Subcutaneous adipose tissue (tissue), 4 donors: ENCODE measurements around the gene PEX10. TPM values are rescaled to one million over a fixed set of nuclear protein-coding genes. Genes with fewer than 3 reads are reported as not detected.

Experiments
- CTCF ChIP-seq: fragments of 450-650 bp; IDR thresholded peaks from one replicate; pipeline ENCODE4 v1.5.1; 2016; ENCODE audit warnings: low read depth, mild to moderate bottlenecking, control low read depth, antibody characterized with exemption, moderate library complexity
- total RNA-seq, 4 donors: library from RNA; depleted of rRNA; stranded (reverse); fragments of >200 nt; gene quantifications; one replicate each; pipeline ENCODE4 v1.1.0, GENCODE V29; 2016

The PEX10 gene
- total RNA-seq, 4 donors from 2014 or later: 16.0 to 45.0 (median 27.3) TPM

DNA sequence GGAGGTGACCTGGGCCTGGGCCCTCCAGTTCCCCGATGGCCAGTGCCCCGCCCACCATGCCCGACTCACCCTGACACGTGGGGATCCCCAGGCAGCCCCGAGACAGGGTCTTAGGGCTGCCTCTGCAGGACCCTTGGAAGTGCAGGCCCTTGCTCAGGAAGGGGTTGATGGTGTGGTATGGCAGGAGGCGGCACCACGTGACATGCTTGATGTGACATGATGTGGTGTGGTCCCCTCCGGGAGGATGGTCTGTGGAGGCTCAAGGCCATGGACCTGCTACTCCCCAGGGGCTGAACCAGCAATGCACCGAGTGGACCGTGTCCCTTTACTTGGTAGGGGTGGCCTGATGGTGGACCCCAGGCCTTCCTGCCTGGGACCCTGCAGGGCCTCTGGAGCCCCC, 41.9 kb upstream of the PEX10 start:
- TF ChIP-seq CTCF: no peak

DNA sequence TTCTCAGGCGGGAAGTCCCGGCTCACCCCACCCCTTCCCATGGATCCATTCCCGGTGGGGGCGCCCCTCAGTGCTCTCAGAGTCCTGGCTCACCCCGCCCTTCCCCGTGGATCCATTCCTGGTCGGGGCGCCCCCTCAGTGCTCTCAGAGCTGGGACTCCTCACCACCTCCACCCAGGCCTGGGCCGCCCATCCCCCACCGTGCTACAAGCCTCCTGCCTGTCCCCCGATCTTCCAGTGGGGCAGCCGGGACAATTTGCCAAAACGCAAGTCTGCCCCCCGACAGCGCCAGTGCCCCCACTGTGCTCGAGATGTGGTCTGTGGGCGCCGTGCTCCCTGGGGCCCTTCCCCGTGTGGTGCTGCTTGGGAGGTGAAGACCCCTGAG, 40.6 kb upstream of the PEX10 start:
- no peak for TF ChIP-seq CTCF

DNA sequence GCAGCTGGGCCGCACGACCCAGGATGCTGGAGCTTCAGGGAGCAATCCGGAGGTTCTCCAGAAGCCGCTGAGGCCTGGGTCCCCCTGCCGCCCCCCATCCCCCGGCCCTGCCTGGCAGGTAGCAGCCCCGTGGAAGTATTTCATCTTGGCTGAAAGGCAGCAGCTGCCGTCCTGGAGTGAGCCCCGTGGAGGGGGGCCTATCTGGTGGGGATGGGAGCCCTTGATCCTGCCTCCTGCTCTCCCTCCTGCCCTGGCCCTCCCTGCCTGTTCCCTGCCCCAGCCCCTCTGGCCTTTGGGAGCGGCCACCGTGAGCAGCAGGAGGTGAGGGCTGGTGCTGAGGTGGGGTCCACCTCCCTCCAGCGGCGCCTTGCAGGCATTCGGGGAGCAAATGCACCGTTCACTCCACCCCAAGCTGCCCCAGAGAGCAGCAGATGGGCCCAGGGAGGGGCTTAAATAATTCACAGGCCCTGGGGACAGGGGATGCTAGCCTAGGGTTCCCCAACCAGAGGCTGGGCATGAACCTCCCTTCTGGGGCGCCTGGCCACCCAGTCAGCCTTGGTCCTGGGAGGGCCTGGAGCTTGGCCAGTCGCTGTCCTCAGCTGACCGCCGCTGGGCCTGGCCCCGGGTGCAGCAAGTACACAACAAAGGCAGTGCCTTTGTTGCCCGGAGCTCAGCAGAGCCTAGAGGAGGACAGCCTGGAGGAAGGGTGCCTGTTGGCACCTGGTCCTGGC, 40.0 kb upstream of the PEX10 start:
- TF ChIP-seq CTCF: no peak

GRCh38 chr1:2451741-2452140, 39.4 kb upstream of the PEX10 start:
- no peak for TF ChIP-seq CTCF

DNA sequence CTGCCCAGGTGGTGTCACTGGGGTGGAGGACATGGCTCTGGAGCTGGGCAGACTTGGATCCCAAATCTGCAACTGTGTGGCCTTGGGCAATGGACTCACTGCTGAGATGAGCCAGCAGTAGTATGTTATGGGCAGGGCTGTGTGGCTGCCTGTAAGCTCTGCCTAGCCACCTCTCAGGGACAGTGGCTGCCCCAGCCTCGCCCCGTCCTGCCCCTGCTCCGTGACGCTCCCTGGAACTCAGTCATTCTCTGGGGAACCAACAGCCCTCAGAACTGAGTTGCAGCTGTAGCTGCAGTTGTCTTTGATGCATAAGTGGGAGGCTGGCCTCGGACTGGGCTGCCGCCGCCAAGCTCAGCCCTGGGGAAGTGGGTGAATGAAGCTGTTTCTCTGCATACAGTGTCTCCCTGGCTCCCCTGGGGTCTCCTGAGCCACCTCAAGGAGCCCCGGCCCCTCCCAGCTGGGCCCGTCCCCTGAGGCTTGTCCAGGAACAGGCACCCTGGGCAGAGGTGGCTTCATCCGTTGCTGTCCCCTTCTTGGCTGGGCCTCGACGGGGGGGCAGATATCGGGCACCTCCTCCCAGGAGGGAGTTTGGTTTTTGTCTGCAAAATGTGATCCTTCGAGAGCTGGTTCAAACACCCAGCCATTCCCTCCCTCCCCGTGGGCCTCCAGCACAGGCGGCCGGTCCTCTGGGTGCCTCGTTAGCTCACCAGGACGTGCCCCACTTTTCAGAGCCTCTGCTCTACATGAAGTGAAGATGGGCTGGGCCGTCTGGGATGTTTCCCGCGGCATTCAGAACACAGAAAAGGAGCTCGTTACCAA, 37.5 kb upstream of the PEX10 start:
- TF ChIP-seq CTCF: no peak

- TF ChIP-seq CTCF: no peak
These were observed 35.7 kb upstream of the PEX10 start for GRCh38 chr1:2448098-2448445.

- TF ChIP-seq CTCF: no peak
These were observed 35.1 kb upstream of the PEX10 start for GRCh38 chr1:2447276-2448097.
